HCT116 (cell line): ENCODE results near the gene SASS6.

ENCODE experiments used
- CEBPB ChIP-seq: IDR thresholded peaks from 2 replicates; pipeline ENCODE4 v1.6.1; 2012; ENCODE audit warnings: low read depth
- CTCF ChIP-seq, 3 experiments: fragments of 200-600 bp in 1 of 3; sonication (generic) in 1 of 3; IDR thresholded peaks in 2 of 3; conservative IDR thresholded peaks in 1 of 3; 2 replicates each; pipeline ENCODE4 v1.5.1; 2012 to 2017; ENCODE audit warnings: low read depth in 2 of 3, low read length in 2 of 3, antibody characterized with exemption in 1 of 3, borderline replicate concordance in 1 of 3, control low read depth in 1 of 3, mild to moderate bottlenecking in 1 of 3, mixed read lengths in 1 of 3, mixed run types in 1 of 3, moderate library complexity in 1 of 3; ENCODE audit not compliant: insufficient read depth in 1 of 3
- EZH2 ChIP-seq: fragments of 200-600 bp; sonication (generic); IDR thresholded peaks from 2 replicates; pipeline ENCODE4 v1.6.1; 2017; ENCODE audit warnings: antibody characterized with exemption, mixed run types
- MAX ChIP-seq: IDR thresholded peaks from 2 replicates; pipeline ENCODE4 v1.6.1; 2012
- POLR2A ChIP-seq: IDR thresholded peaks from 2 replicates; pipeline ENCODE4 v1.7.0; 2011; ENCODE audit warnings: borderline replicate concordance; ENCODE audit not compliant: insufficient read depth, insufficient read length; ENCODE audit errors: extremely low read depth
- POLR2AphosphoS5 ChIP-seq: IDR thresholded peaks from 2 replicates; pipeline ENCODE4 v1.6.1; 2011; ENCODE audit warnings: mild to moderate bottlenecking, low read depth, low read length, moderate library complexity
- RAD21 ChIP-seq: IDR thresholded peaks from 2 replicates; pipeline ENCODE4 v1.6.1; 2012; ENCODE audit warnings: low read depth, mild to moderate bottlenecking
- ZFX ChIP-seq: fragments of 450-650 bp; IDR thresholded peaks from 2 replicates; pipeline ENCODE4 v1.6.1; 2017
- ZNF274 ChIP-seq: fragments of 200-500 bp; sonication (Bioruptor generic); IDR thresholded peaks from 2 replicates; pipeline ENCODE4 v1.6.1; 2014; ENCODE audit warnings: mild to moderate bottlenecking, low read depth, low read length, inconsistent platforms

GRCh38 chr1:100115524-100115923 is 17.2 kb downstream of the SASS6 start:
- TF ChIP-seq CTCF (IDR thresholded peaks at IDR 0.05 in 2 of 3, conservative IDR thresholded peaks at IDR 0.05 in 1 of 3; ENCODE audit: borderline replicate concordance in 1 of 3, insufficient read depth in 1 of 3, low read depth in 2 of 3, low read length in 2 of 3) (no peak), ZFX (no peak), POLR2A (no peak), ZNF274 (no peak), RAD21 (no peak), POLR2AphosphoS5 (no peak), MAX (no peak), EZH2 (no peak), CEBPB (no peak)
